Stimulated activated CD4-positive, alpha-beta T cell treated with anti-CD3 and anti-CD28 coated beads, Interleukin-4, amount 100 ng/mL, for 1 hour (primary cell): ENCODE measurements around the gene ECSIT.
A peak's percentile ranks its signal among the peaks of the same experiment; 100 is the strongest.
"Not testable (repeated sequence)": the region's sequence is repeated elsewhere in the genome, so short reads cannot be mapped to it uniquely, and the experiment has no call there.

Experiments
- DNase-seq: peaks from one replicate; pipeline ENCODE4 v3.0.0-alpha.2; 2020

Gene ECSIT

GRCh38 chr19:11528551-11529341 lies at the start of gene ECSIT:
Gene ECSIT, minus strand, starts transcription at chr19:11529134. Its CDS starts 9,964 bp downstream, at chr19:11519170.
- peak; percentile 92 for DNase-seq

- no peak for DNase-seq
Measured at GRCh38 chr19:11577451-11578257, 48.7 kb upstream of the ECSIT start, which contains the start of gene ACP5. Gene ACP5, minus strand, starts transcription at chr19:11577645. Its CDS starts 328 bp downstream, at chr19:11577317.

DNA sequence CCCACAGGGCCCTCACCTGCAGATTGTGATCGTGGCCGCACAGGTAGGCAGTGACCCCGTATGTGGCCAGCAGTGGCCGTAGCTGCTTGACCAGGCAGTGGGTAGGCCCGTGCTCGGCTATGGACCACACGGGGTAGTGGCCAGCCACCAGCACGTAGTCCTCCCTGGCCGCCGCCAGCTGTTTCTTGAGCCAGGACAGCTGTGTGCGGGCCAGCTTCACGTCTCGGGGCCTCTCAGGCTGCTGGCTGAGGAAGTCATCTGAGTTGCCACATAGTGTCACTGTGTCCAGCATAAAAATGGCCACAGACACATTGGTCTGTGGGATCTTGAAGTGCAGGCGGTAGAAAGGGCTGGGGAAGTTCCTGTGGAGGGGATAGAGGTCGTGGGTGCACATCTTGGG lies 47.3 kb upstream of the ECSIT start:
- no peak for DNase-seq

DNA sequence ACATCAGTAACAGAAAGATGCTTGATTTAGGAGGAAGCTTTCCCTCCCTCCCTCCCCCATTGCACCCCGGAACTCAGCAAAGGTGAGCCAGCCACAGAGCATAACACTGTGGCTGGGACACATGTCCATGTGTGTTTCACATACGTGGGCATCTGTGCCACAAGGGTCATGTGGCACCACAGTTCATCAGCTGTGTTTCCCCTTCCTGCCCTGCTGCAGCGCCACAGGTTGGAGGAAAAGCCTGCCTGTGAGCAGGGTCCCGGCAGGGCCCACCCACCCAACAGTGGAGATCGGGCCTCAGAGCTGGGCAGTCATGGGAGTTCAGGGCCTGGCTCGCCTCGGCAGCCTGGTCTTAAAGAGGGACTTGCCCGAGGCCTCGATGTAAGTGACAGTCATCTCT lies 45.8 kb upstream of the ECSIT start:
- no peak for DNase-seq

- not testable (repeated sequence) for DNase-seq
Measured at GRCh38 chr19:11573763-11574162, 44.8 kb upstream of the ECSIT start.

- not testable (repeated sequence) for DNase-seq
Measured at GRCh38 chr19:11573354-11573753, 44.4 kb upstream of the ECSIT start.

DNA sequence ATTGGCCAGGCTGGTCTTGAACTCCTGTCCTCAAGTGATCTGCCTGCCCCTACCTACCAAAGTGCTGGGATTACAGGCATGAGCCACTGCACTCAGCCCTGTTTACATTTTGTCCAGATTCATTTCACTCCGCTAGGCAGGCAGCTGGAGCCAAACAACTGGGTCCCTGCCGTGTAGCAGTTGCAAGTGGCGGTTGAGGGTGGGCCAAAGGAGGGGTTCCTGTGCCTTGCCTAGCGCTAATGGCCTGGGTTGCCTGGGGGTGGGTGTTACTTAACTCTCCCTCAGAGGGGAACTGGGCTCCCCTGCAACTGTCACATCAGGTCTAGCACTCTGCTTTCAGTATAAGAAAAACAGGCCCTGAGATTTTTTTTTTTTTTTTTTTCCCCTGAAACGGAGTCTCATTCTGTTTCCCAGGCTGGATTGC lies 41.1 kb upstream of the ECSIT start:
- DNase-seq, result no peak

GRCh38 chr19:11566164-11566563 lies 37.2 kb upstream of the ECSIT start:
- no peak for DNase-seq

DNA sequence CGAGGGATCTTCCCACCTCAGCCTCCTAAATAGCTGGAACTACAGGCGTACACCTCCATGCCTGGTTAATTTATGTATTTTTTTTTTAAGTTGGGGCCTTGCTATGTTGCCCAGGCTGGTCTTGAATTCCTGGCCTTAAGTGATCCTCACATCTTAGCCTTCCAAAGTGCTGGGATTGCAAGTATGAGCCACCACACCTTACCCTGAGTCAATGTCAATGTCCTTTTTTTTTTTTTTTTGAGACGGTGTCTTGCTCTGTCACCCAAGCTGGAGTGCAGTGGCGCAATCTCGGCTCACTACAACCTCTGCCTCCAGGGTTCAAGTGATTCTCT lies 36.7 kb upstream of the ECSIT start:
- DNase-seq, result not testable (repeated sequence)

GRCh38 chr19:11564082-11564807 lies 35.3 kb upstream of the ECSIT start:
- DNase-seq, result not testable (repeated sequence)

DNA sequence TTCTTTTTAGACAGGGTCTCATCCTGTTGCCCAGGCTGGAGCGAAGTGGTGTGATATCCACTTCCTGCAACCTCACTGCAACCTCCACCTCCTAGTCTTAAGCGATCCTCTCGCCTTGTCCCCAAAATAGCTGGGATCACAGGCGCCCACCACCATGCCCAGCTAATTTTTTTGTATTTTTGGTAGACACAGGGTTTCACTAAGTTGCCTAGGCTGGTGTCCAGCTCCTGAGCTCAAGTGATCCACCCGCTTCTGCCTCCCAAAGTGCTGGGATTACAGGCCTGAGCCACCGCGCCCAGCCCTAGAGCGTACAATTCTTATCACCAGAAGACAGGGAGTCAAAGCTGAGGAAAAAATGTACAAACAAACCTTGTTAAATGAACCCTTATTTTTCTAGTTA lies 34.6 kb upstream of the ECSIT start:
- no peak for DNase-seq

DNA sequence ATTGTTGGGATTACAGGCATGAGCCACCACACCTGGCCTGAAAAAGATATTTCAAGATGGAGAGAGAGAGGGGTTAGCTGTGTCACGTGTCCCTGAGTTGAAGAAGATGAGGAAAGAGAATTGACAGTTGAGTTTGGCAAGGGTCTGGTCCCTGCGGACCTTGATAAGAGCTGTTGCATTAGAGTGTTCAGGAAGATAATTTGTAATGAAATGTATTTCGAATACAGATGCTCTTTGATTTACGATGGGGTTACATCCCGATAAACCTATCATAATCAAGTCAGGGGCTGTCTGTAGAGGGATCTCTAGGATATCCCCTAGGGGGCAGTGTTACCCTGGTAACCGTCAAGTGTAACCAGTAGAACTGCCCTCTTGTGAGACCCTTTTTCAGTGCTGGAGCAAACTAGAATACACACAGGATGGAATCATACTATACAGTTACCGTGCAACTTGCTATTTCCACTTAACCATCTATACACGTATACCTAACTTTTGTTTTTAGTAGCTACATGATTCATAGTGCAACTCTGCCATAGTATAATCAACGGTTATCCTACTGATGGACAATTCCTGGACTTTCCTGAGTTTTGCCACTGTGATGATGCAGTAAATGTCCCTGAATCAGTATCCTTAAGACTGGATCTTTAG lies 31.6 kb upstream of the ECSIT start:
- peak; percentile 28 for DNase-seq

GRCh38 chr19:11558881-11559828 lies 30.2 kb upstream of the ECSIT start, which contains the start of gene ELOF1:
Gene ELOF1, minus strand, starts transcription at chr19:11559230. Its CDS starts 4,883 bp downstream, at chr19:11554347.
- DNase-seq, result peak; percentile 97

DNA sequence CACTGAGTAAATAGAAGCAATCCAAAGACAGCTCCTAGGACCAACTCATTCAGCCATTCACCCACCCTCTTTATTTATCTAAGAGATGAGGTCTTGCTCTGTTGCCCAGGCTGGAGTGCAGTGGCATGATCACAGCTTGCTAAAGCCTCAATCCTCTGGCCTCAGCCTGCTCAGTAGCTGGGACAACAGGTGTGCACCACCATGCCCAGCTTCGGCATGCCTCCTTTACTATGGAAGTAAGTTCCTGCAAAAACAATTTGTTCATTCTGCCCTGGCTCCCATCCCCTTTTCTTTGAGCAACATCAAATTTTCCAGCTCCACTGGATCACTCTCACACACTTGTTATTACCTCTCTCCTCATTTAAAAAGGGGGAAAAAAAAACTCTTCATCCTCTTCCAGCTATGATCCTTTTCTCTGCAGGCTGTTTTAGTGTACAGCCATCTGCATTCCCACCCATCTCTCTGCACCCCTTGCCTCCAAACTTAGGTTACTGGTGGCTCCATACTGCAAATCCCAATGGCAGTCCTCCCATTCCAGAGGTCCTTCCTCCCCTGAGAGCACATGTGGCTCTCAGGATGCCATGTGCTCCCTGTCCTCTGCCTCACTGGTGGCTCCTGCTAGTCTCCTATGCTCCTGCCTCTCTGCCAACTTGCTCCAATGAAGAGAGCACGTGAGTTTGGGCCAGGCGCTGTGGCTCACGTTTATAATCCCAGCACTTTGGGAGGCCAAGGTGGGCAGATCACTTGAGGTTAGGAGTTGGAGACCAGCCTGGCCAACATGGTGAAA lies 27.9 kb upstream of the ECSIT start:
- no peak for DNase-seq

- DNase-seq, result no peak
Measured at GRCh38 chr19:11555246-11555645, 26.3 kb upstream of the ECSIT start.

DNA sequence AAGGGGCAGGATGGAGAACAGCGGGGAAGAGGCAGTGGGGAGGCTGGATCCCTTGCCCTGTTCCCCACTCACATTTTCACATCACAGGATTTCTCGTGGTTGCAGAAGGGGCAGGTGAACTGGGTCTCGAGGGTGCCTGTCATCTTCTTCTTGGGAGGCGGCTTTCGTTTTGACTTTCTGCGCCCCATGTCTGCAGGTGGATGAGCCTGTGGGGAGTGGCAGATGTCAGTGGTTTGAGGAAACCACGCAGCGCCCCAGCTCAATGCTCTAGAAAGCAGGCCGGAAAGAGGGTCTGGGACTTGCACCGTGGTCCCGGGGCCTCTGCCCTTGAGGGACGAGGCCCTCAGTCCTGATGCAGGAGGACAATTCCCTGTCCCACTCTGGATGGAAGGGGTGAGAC lies 25.2 kb upstream of the ECSIT start:
- DNase-seq, result no peak

DNA sequence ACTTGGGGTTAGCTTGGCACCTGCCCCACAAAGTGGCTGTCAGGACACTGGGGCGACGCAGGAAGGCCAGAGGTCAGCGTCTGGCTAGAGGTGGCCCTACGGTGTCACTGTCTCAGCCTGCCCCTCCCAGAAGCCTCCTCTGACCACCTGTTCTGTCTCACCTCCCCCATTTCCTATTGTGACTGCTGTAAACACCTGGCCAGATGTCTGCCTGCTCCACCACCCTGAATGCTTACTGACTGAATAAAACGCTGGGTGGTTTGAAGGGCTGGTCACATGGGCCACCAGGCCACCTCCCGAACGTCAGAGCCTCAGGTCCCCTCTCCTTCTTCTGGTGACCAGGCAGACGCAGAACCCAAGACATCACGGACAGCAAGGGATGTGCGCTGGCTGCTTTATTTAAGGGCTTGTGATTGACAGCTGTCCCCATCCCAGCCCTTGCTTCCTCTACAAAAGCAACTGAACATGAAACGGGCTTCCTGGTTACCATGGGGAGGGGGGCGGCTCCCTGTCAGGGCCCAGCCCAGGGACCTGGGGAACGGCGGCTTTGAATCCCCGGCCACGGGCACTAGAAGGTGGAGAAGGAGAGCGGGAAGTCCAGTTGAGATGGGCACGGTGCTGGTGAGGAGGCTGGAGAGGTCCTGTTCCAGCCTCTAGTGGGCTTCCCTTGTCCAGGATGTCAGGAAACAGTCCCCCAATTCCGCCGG lies 23.9 kb upstream of the ECSIT start:
- no peak for DNase-seq

DNA sequence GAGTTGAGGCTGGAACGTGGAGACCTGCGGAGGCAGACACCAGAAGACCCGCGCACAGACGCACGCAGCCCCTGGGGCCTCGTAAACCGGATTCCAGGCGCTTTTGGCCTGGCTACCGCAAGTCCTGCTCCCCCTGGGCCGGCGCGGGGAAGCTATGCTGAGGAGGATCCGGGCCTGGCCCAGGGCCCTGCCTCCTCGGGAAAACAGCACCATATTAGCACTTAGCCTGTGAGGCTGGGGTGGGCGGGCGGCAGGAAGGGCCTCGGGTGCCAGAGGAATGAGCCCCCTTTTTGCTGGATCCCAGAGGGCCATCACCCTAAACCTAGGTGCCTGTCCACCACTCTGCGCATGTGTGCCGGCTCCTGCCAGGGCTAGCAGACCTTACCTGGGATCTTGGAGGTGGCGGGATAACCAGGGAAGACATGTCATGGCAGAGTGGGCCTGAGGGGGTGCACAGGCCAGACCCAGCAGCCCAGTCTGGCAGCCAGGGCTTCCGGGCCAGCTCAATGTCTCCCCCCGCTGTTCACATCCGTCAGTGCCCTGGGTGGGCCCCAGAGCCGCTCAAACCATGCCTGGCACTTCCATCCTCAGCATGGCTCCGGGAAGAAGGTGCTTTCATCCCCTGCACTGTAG lies 22.8 kb upstream of the ECSIT start:
- DNase-seq, result no peak

DNA sequence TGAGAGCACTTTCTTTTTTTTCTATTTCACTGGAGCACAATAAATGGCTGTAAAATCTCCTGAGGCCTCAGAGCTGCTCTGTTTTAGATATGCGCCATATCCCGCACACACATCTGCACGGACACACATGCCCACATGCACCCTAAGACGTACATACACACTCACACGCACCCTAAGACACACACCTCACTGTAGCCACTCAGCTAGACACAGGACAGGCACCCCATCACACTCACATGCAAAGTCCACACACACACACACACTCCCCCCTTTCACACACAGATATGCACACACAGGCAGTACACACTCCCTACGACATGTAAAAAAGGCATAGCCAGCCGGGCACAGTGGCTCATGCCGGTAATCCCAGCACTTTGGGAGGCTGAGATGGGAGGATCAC lies 21.3 kb upstream of the ECSIT start:
- DNase-seq, result no peak
